Activated CD8-positive, alpha-beta memory T cell treated with anti-CD3 and anti-CD28 coated beads for 36 hours (primary cell): ENCODE results near the gene EFNA2. TPM values are rescaled to one million over a fixed set of nuclear protein-coding genes. Genes with fewer than 3 reads are reported as not detected.

Experiments used
- CTCF ChIA-PET: fragments of 350-600 bp; sonication (Branson Sonifier 250); formaldehyde crosslinking; loops from one replicate; lab custom pipeline; 2021; ENCODE audit warnings: antibody characterized with exemption; lab: Charles Lee
- POLR2A ChIA-PET: fragments of 350-600 bp; sonication (Branson Sonifier 250); formaldehyde crosslinking; loops from one replicate; lab custom pipeline; 2021; ENCODE audit warnings: antibody characterized with exemption; lab: Charles Lee
- total RNA-seq, 2 experiments: library from RNA; stranded (reverse); gene quantifications; one replicate each; pipeline ENCODE4 v1.2.3, GENCODE V29; 2021

Gene EFNA2
- total RNA-seq, 2 experiments from 2014 or later, result not detected

DNA sequence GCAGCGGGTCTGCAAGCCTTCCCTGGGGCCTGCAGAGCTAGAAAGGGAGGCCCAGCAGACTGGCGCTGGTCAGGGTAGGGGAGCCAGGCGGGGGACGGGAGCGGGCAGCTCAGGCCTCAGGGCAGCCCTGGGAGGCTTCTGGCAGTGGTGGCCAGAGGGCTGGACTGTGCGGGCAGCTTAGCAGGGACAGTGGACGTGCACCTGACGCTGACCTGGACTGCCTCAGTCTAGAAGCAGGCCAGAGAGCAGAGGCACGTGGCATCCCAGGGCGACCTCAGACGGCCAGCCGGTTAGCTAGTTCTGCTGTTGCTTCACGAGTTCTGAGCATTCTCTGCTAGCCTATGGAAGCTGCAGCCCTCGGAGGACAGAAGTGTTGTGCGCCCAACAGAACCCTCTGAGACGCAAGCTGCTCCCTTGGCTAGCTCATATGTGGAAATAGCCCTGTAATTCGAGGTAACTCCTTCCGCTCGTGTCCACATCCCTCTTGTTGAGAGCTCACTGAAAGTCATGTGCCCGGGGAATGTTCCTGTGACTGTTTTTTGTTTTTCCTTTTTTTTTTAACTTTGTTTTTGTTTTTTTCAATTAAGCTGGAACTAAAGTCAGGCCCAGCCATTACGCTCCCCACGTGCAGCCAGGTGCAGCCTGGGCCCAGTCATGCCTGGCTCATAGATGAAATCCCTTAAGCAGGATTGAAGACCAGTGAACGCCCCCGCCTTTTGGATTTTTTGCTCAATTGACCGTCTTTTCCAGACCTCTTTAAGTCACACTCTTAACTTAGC, 12.2 kb upstream of the EFNA2 start:
- ChIA-PET POLR2A (interaction anchor here (1.0 to 1.4 kb wide), 4 partner anchors 12 to 355 kb away, joined by 3 to 7 read pairs (median 4); no protein-coding TSS in a partner anchor), CTCF (interaction anchor here (1.2 to 4.3 kb wide), 2 partner anchors 8 to 29 kb away, joined by 3 to 31 read pairs; no protein-coding TSS in a partner anchor)

DNA sequence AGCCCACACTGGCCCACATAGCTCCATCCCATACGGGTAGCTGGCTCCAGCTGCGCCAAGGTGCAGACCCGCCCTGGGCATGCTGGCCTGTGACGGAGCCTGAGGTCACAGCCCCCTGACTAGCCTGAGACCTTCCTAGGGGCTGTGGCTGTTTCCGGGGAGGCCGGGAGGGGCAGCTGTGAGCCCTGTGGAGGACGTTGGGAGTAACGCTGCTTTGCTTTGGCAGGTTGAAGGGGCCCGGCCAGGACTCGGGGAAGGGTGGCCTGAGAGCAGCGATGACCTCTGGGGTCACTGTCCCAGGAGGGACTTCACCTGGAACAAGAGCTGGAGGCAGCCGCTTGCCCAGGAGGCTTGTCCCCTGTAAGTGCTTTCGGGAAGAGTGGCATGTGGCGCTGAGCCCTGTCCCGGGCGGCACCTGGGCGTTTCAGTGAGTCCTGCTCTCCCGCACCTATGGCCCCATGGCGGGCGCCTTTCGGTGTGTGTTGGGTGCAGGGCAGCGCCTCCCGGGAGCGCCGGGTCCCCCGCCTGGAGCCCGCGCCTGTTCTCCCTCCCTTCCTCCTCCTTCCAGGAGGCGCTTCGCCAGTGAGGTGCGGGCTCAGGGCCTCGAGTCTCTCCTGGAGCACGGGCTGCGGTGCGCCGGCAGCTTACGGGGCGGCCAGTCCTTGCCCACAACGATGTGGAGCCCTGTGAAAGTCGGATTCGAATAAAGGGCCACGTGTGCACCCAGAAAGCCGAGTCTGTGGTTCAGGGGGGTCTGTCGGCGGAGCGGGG, 11.4 kb upstream of the EFNA2 start:
- POLR2A ChIA-PET, result interaction anchor here (1.4 kb wide), 1 partner anchor 13 kb away, joined by 5 read pairs; no protein-coding TSS in a partner anchor
- CTCF ChIA-PET, result interaction anchor here (1.2 to 4.3 kb wide), 2 partner anchors 9 to 30 kb away, joined by 3 to 31 read pairs; no protein-coding TSS in a partner anchor

DNA sequence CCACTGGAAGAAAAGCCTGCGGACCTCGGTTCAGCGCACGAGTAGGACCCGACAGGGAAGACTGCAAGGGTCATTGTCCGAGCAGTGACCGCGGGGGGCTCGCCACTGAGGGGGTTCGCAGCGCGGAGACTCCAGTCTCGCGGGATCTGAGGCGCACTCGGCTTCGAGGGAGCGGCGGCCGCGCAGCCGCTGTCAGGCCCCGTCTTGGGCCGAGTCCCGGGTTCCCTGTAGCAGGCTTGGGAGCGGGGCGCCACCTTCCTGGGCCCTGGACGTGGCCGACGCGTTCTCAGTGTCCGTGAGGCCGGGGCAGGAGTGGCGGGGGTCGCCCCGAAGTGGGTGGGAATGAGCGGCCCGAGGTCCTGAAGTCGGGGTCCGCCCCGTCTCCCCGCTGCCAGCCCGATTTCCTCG, 10.8 kb upstream of the EFNA2 start:
- ChIA-PET POLR2A (interaction anchor here (0.5 to 1.9 kb wide), 5 partner anchors 8 to 200 kb away, joined by 3 to 10 read pairs (median 4); no protein-coding TSS in a partner anchor), CTCF (interaction anchor here (1.0 to 4.3 kb wide), 4 partner anchors 8 to 31 kb away, joined by 3 to 31 read pairs (median 6); no protein-coding TSS in a partner anchor)

DNA sequence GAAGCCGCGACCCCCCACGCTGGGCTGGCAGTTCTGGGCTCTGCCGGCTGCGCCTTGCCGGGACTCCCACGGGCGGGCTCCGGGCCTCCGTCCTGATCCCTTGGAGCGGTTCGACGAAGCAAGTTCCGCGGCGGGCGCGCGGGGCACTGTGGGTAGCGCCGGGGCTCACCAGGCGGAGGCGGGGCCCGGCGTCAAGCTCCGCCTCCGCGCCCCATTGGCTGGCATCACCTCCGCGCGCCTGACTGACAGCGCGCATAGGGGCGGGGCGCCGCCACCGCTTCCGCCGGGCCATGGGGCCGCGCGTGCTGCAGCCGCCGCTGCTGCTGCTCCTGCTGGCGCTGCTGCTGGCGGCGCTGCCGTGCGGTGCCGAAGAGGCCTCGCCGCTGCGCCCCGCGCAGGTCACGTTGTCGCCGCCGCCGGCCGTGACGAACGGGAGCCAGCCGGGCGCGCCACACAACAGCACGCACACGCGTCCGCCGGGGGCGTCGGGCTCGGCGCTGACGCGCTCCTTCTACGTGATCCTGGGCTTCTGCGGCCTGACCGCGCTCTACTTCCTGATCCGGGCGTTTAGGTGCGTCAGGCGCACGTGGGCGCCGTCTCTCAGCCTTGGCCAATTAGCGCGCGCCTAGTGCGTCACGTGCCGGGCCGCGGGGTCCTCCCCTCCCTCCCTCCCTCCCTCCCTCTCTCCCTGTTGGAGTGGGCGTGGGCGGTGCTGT, 10.3 kb upstream of the EFNA2 start, which contains the start of gene FAM174C:
FAM174C (plus strand) TSS at position 271 of the 716 bp plus-strand sequence; CDS start at position 291, 20 bp downstream.
- CTCF ChIA-PET, result interaction anchor here (0.6 to 1.0 kb wide), 3 partner anchors 9 to 880 kb away, joined by 3 to 7 read pairs (median 6); no protein-coding TSS in a partner anchor
- POLR2A ChIA-PET, result interaction anchor here (0.5 to 1.9 kb wide), 4 partner anchors 9 to 201 kb away, joined by 3 to 10 read pairs (median 4); no protein-coding TSS in a partner anchor

DNA sequence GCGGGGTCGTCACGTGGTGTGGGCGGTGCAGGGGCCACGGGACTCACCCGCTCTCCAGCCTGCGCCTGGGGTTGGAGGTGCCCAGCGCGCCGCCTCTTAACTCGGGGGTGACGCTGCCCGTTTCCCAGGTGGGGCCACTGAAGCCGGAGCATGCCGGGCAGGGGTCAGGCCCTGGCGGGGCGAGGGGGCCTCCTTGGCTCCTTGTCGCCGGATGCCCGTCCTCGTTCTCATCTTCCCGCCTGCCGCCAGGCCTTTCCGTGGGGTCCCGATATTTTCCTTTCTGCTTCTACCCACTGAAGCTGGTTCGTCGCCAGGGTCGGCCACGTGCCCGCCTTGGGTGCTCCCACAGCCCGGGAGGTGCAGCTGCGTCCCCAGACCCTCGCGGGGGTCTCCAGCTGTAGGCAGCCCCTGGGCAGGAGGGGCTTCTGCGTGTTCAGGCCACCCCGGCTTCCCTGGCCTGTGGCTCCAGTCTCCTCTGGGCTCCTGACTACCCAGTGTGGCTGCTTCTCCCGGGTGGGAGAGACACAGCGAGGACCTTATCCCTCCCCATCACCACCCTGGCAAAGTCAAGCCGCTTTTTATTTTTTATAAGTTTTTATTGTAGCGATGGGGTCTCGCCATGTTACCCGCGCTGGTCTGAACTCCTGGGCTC, 9.6 kb upstream of the EFNA2 start:
- CTCF ChIA-PET, result interaction anchor here (0.6 kb wide), 1 partner anchor 880 kb away, joined by 3 read pairs; no protein-coding TSS in a partner anchor
- POLR2A ChIA-PET, result interaction anchor here (1.9 kb wide), 1 partner anchor 23 kb away, joined by 10 read pairs; no protein-coding TSS in a partner anchor

DNA sequence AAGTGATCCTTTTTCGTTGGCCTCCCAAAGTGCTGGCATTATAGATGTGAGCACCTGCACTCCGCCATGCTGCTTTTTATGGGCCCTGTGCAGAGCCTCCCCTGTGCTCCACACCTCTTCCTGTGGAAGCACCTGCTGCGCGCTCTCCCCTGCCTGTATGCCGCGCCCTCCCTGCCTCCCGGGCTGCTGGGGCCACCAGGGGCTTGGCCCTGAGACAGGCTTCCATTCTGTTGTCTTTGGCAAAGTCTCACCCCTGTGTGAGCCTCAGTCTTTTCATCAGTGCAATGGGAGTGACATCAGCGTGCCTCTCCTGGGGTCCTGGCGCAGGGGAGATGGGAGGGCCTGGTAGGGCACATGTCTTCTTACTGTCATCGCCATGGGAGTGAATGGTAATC, 9.0 kb upstream of the EFNA2 start:
- POLR2A ChIA-PET, result interaction anchor here (1.9 kb wide), 1 partner anchor 24 kb away, joined by 10 read pairs; no protein-coding TSS in a partner anchor
- CTCF ChIA-PET, result interaction anchor here (1.2 to 1.8 kb wide), 2 partner anchors 7 to 32 kb away, joined by 3 to 5 read pairs; partner anchors contain the start of gene CIRBP

DNA sequence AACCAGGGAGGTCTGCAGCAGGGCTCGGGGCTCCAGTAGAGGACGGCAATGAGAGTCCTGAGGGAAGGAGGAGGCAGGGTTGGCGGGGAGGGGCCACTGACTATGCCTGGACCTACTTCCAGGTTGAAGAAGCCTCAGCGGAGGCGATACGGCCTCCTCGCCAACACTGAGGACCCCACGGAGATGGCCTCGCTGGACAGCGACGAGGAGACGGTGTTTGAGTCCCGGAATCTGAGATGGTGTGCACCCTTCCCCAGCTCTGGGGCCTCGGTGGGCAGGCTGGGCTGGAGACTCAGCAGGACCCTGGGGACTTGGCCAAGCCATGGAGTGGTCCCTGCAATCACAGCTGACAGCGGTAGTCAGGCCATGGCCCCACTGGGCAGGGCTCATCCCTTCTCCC, 8.6 kb upstream of the EFNA2 start:
- CTCF ChIA-PET, result interaction anchor here (1.2 to 1.8 kb wide), 2 partner anchors 8 to 33 kb away, joined by 3 to 5 read pairs; partner anchors contain the start of gene CIRBP
- POLR2A ChIA-PET, result no interaction called here

DNA sequence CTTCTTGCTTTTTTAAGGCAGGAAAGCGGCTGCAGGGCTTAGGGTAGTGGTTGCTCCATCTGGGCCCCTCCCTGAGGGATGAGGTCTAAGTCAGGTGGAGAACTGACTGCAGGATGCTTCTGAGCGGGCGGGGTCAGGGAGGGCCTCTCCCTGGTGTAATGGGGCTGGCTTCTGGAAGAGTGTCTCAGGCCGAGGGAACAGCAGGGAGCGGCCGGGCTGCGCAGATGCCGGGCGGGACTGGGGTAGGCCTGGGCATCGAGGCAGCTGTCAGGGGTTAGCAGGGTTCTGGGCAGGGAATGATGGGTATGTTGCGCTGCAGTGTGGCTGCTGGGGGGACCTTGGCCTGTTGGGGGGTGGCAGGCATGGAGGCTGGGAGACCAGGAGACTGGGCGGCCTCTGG, 7.6 kb upstream of the EFNA2 start:
- ChIA-PET CTCF (interaction anchor here (1.8 to 2.7 kb wide), 2 partner anchors 34 to 39 kb away, joined by 5 to 8 read pairs; no protein-coding TSS in a partner anchor), POLR2A (no interaction called here)

DNA sequence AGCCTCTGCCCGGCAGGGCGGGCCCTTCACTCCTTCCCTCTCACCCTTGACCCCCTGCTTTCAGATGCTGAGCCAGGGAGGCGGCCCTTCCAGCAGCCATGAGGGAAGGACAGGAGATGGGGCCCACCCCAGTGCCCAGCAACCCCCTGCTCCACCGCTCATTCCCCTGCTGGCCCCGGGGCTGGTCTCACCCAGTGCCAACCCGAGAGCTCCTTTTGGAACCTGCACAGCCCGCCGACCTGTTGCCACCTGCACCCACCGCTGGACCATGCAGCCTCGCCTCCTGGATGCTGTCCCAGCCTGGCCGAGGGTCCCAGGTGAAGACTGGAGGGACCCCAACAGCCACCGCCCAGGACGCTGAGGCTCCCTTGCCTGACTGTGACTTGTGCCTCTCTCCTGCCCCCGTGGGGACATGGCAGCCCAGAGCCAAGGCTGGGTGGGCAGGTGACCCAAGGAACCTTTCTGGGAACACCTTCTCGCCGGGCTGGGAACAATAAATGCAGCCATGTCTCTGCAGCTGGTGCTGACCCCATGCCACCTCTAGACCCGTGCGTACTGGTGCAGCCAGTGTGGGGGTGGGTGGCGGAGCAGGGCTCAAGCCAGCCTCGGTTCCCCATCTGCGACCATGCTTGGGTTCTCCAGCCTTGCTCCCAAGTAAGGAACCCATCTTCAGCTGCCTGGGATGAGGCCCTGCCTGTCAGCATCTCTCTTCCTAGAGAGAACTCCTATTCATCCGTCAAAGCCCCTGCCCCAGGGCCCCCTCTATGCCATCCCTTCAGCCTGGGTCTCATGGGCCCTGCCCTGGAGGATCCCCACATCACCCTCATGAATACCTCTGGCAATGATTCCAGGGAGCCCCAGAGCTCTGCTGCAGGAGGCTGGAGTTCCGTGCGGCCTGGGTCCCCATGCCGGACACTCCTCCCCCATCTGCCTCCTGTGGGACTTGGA, 6.7 kb upstream of the EFNA2 start:
- ChIA-PET CTCF (interaction anchor here (0.7 to 2.7 kb wide), 9 partner anchors 10 to 126 kb away, joined by 3 to 10 read pairs (median 3); partner anchors contain the start of gene CIRBP), POLR2A (interaction anchor here (1.5 kb wide), 1 partner anchor 212 kb away, joined by 4 read pairs; the partner anchor contains the start of gene REEP6)

DNA sequence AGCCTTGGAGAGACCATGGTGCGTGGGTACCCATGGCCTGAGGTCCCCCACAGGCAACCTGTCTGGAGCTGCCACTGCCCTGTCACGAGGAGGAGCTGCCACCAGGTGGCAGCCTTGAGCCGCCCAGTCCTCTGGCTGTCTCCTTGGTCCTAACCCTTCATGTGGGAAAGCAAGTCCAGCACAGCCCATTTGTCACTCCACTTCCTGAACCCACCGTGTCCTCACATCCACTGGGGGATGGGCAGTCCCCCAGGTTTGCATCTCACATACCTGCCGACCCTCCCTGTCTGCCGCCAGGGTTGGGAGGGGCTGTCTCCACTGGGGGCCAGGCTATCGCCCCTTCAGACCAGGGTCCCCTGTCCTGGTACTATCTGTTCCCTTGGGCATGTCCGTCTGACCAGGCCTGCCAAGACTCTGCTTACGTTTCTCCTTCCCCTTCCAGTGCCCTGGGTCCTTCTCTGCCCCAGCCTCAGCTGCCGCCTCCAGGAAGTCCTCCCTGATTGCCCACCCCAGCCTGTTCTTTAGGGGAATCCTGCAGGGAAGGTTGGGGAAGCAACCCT, 5.8 kb upstream of the EFNA2 start:
- POLR2A ChIA-PET, result interaction anchor here (1.5 kb wide), 1 partner anchor 211 kb away, joined by 4 read pairs; the partner anchor contains the start of gene REEP6
- CTCF ChIA-PET, result interaction anchor here (0.5 to 2.7 kb wide), 13 partner anchors 11 to 738 kb away, joined by 3 to 10 read pairs (median 3); partner anchors contain the start of gene CIRBP

DNA sequence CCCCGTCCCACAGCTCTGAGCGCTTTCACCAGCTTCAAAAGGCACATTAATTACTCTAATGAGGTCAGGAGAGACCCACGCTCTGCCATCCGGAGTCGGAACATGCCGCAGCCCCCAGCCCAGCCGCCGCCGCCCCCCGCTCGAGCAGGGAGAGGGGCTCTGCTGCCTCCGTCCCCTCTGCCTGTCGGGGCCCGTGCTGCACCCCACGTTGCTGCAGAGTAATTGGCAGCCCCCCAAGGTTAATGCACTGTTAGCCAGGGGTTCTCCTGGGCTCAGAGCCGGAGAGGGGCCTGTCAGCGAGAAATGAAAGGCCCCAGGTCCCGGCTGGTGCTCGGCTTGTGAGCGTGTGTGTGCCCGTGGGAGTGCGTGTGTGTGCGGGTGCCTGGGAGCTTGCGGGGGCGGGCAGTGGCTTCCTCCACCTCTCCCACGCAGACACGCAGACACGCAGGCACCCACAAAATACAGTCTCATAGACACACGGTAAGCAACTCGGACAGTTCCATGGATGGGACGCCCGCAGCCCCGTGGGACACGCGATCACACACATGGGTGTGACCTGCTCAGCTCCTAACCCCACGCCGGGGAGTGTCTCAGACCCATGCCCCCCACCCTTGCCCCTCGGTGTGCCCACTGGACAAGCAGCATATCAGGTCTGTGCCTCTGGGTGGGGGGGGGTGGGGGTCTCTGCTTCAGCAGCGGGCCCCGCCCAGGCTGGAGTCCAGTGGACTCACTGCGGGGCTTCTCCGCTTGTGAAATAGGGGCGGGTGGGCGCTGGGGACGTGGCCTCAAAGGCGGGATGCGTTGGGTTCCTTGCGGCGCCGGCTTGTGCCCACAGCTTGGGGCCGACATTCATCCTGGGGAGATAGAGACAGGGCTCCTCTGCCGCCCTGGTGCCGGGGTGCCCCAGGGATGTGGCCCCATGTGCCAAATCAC, 4.8 kb upstream of the EFNA2 start:
- CTCF ChIA-PET, result interaction anchor here (0.6 to 2.7 kb wide), 5 partner anchors 12 to 737 kb away, joined by 3 to 8 read pairs (median 3); partner anchors contain the start of gene CIRBP
- POLR2A ChIA-PET, result no interaction called here

DNA sequence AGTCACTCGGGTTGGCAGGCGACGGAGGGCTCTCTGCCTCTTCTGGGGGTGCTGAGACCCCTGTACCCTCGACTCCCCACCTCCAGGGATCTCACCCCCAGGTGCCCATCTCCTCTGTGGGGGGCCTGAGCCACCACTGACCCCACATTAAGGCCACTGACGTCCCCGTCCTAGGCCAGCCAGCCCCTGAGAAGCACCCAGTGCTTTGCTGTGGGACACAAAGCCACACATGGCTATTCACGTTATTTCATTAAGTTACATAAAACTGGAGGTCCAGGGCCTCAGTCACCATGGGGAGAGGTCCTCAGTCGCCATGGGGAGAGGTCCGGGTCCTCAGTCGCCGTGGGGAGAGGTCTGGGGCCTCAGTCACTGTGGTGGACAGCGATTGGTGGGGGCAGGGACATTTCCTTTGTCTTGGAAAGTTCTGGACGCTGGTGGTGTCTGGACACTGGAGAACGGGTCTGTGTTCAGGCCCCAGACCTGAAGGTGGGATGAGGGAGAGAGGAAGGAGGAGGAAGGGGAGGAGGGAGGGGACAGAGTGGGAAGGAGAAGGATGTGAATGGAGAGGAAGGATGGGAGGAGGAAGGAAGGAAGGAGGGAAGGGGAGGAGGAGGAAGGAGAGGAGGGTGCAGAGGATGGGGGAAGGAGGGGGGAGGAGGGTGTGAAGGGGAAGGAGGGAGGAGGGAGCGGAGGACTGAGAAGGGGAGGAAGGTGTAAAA, 3.9 kb upstream of the EFNA2 start:
- ChIA-PET CTCF (no interaction called here), POLR2A (no interaction called here)

DNA sequence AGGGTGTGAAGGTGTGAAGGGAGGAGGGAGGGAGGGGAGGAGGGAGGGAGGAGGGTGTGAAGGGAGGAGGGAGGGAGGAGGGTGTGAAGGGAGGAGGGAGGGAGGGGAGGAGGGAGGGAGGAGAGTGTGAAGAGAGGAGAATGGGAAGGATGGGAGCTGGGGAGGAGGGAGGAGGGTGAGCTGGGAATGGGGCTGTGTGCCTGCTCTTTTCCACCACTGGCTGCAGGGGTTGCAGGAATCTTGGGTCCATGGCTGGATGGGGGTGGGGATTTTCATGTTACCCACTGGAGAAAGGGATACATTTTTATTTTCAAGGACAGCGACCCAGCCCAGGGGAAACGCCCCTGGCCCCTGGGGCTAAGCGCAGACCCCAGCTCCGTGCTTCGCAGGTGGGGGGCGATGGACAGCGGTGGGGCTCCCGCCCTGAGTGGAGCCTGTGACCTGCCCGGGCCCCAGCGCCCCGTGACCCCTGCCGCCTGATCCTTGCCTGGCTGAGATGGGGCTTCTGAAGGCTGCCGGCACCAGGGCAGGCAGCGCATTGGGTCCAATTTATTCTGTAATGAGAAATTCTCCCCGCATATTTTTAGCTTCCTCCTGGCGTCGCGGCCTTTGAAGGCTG, 3.0 kb upstream of the EFNA2 start:
- CTCF ChIA-PET, result interaction anchor here (0.6 kb wide), 1 partner anchor 481 kb away, joined by 3 read pairs; no protein-coding TSS in a partner anchor

More for the DNA sequence above, 3.0 kb upstream of the EFNA2 start:
- POLR2A ChIA-PET, result no interaction called here
